ENCODE measurements around the gene CCL22. TPM values are rescaled to one million over a fixed set of nuclear protein-coding genes. Genes with fewer than 3 reads are reported as not detected.

The CCL22 gene
- total RNA-seq, 1 experiment from 2014 or later: 0.68 TPM

DNA sequence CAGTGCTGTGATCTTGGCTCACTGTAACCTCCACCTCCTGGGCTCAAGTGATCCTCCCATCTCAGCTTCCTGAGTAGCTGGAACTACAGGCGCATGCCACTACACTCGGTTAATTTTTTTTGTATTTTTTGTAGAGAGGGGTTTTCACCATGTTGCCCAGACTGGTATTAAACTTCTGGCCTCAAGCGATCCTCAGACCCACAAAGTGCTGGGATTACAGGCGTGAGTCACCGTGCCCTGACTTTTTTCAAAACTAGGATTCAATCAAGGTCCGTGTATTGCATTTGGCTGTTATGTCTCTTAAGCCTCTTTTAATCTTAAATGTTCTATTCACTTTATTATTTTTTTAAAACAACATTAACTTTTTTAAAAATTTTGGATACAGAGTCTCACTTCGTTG, 4.3 kb upstream of the CCL22 start:
- Histone ChIP-seq H3K9me3 (no peaks in the 10 kb centered on the region), H3K4me1 (no peaks in the 10 kb centered on the region), H3K36me3 (ENCODE audit: control insufficient read depth, insufficient read depth, low read length) (no peaks in the 10 kb centered on the region), H3K4me3 (ENCODE audit: low read depth, low read length) (no peak overlapping the region), H3K27me3 (replicated peaks; ENCODE audit: control insufficient read depth, insufficient read depth, low read length) (no peaks in the 10 kb centered on the region)
- Mint-ChIP-seq H3K4me1 (ENCODE audit: low read depth, unreplicated experiment) (peaks cover 20% of the 10 kb centered on the region), H3K27ac (ENCODE audit: unreplicated experiment) (no peak overlapping the region), H3K4me3 (ENCODE audit: unreplicated experiment) (no peak overlapping the region), H3K27me3 (ENCODE audit: insufficient read depth, unreplicated experiment) (no peaks in the 10 kb centered on the region), H3K36me3 (ENCODE audit: insufficient read depth, unreplicated experiment) (no peaks in the 10 kb centered on the region), H3K9me3 (ENCODE audit: unreplicated experiment) (no peaks in the 10 kb centered on the region)
- no peak for DNase-seq
- no TSS peak for BruUV-seq (replicated peaks)
- TF ChIP-seq CTCF (IDR thresholded peaks at IDR 0.05; ENCODE audit: insufficient read depth in 1 of 2, low read depth in 1 of 2, low read length in 1 of 2, severe bottlenecking in 1 of 2, unreplicated experiment in 1 of 2): no peak
- CTCF ChIA-PET: no interaction called here
- POLR2A ChIA-PET: no interaction called here
- intact Hi-C loops (cut with micrococcal nuclease; ENCODE audit: unreplicated experiment): no loop called here

GRCh38 chr16:57355898-57356414, 2.6 kb upstream of the CCL22 start:
- ChIA-PET POLR2A (no interaction called here), CTCF (interaction anchor here (0.7 kb wide), 1 partner anchor 871 kb away, joined by 3 read pairs; no protein-coding TSS in a partner anchor)
- Histone ChIP-seq H3K27me3 (replicated peaks; ENCODE audit: control insufficient read depth, insufficient read depth, low read length) (no peaks in the 10 kb centered on the region), H3K4me3 (ENCODE audit: low read depth, low read length) (no peak overlapping the region), H3K9me3 (no peaks in the 10 kb centered on the region), H3K4me1 (no peaks in the 10 kb centered on the region), H3K36me3 (ENCODE audit: control insufficient read depth, insufficient read depth, low read length) (no peaks in the 10 kb centered on the region)
- no peak for TF ChIP-seq CTCF (IDR thresholded peaks at IDR 0.05; ENCODE audit: insufficient read depth in 1 of 2, low read depth in 1 of 2, low read length in 1 of 2, severe bottlenecking in 1 of 2, unreplicated experiment in 1 of 2)
- H3K36me3 Mint-ChIP-seq (ENCODE audit: insufficient read depth, unreplicated experiment): no peaks in the 10 kb centered on the region
- no peak overlapping the region for H3K27ac Mint-ChIP-seq (ENCODE audit: unreplicated experiment)
- no peak for DNase-seq
- intact Hi-C loops (cut with micrococcal nuclease; ENCODE audit: unreplicated experiment): no loop called here
- peaks cover 9% of the 10 kb centered on the region for H3K4me1 Mint-ChIP-seq (ENCODE audit: low read depth, unreplicated experiment)
- H3K27me3 Mint-ChIP-seq (ENCODE audit: insufficient read depth, unreplicated experiment): no peaks in the 10 kb centered on the region
- no peaks in the 10 kb centered on the region for H3K9me3 Mint-ChIP-seq (ENCODE audit: unreplicated experiment)
- no peak overlapping the region for H3K4me3 Mint-ChIP-seq (ENCODE audit: unreplicated experiment)
- BruUV-seq (replicated peaks): no TSS peak

- Histone ChIP-seq H3K4me1 (no peaks in the 10 kb centered on the region), H3K4me3 (ENCODE audit: low read depth, low read length) (no peak overlapping the region), H3K36me3 (ENCODE audit: control insufficient read depth, insufficient read depth, low read length) (no peaks in the 10 kb centered on the region), H3K9me3 (no peaks in the 10 kb centered on the region), H3K27me3 (replicated peaks; ENCODE audit: control insufficient read depth, insufficient read depth, low read length) (no peaks in the 10 kb centered on the region)
- intact Hi-C loops (cut with micrococcal nuclease; ENCODE audit: unreplicated experiment): no loop called here
- H3K4me1 Mint-ChIP-seq (ENCODE audit: low read depth, unreplicated experiment): peaks cover 9% of the 10 kb centered on the region
- no peak overlapping the region for H3K27ac Mint-ChIP-seq (ENCODE audit: unreplicated experiment)
- POLR2A ChIA-PET: no interaction called here
- no peak for TF ChIP-seq CTCF (IDR thresholded peaks at IDR 0.05; ENCODE audit: insufficient read depth in 1 of 2, low read depth in 1 of 2, low read length in 1 of 2, severe bottlenecking in 1 of 2, unreplicated experiment in 1 of 2)
- H3K27me3 Mint-ChIP-seq (ENCODE audit: insufficient read depth, unreplicated experiment): no peaks in the 10 kb centered on the region
- H3K4me3 Mint-ChIP-seq (ENCODE audit: unreplicated experiment): no peak overlapping the region
- DNase-seq: no peak
- H3K36me3 Mint-ChIP-seq (ENCODE audit: insufficient read depth, unreplicated experiment): no peaks in the 10 kb centered on the region
- H3K9me3 Mint-ChIP-seq (ENCODE audit: unreplicated experiment): no peaks in the 10 kb centered on the region
- BruUV-seq (replicated peaks): no TSS peak
- CTCF ChIA-PET: no interaction called here
Observed at GRCh38 chr16:57356547-57356946, 2.0 kb upstream of the CCL22 start.
